ENCODE data around the gene OGG1.

The OGG1 gene

DNA sequence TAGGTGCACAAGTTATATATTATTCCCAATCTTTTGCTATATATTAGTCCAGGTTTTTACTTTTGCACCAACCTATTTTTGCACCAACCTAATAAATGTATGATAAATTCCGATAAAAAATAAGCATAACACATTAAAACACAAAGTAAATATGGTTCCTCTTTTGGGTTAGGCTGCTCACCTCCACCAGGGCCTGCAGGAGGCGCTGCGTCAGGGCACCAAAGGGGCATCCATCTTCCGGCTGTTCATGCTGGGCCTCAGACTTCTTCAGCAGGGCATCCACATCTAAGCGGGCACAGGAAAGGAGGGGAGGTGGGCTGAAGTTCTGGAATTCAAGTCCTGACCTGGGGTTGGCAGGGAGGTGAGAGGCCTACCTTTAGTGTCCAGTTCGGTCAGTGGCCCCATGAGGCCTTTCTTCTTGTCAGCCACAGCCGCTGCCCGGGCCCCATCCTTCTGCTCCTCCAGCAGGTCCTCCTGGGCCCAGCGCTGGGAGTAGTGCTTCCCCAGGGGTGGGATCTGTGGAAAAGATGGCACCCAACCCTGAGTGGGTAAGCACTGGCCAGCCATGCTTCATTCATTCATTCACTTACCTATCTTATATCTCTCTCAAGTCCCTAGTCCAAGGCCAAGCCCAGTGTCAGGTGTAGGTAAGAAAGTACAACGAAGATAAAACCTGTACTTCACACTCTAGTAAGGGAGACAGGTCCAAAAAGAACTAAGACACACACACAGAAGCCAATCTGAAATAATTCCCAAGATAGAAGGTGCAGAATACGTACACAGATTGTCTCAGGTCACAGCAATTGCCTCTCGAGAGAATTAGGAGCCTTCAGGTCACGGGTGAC lies 37.3 kb downstream of the OGG1 start:
- peak in 1 of 2 donors; percentile 30 for DNase-seq

DNA sequence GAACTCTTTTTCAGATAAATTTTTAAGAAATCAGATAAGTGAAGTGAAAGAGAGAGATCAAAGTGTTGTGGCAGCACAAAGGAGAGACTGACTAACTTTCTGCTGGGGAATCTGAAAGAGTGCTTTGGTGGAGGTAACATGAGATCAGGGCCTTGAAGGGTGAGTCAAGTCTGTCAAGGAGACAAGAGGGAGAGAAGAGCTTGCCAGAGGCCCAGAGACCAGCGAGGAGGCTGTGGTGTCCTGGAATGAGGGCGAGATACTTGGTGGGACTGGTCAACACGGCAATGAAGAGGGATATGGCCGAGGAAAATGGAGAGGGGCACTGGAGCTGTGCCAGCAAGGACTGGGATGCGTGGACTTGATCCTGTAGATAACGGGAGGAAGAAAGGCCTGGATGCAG lies 38.0 kb downstream of the OGG1 start:
- DNase-seq = no peak

DNA sequence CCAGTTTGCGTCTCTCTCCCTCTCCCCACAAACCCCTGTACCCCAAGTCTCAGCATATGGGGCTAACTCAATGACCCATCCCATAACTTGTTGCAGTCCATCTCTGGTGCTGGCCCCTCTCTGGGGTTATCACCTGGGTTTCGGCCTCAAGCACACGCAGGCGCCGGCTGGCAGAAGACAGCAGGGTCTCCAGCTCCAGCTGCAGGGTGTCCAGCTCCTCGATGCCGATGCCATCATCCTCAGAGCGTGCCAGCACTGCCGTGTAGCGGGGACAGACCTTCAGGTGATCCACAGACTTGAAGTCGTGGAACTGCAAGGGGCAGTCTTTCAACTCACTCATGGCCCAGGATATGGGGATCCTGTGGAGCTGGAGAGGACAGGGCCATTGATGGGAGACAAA lies 41.4 kb downstream of the OGG1 start:
- no peak for DNase-seq

DNA sequence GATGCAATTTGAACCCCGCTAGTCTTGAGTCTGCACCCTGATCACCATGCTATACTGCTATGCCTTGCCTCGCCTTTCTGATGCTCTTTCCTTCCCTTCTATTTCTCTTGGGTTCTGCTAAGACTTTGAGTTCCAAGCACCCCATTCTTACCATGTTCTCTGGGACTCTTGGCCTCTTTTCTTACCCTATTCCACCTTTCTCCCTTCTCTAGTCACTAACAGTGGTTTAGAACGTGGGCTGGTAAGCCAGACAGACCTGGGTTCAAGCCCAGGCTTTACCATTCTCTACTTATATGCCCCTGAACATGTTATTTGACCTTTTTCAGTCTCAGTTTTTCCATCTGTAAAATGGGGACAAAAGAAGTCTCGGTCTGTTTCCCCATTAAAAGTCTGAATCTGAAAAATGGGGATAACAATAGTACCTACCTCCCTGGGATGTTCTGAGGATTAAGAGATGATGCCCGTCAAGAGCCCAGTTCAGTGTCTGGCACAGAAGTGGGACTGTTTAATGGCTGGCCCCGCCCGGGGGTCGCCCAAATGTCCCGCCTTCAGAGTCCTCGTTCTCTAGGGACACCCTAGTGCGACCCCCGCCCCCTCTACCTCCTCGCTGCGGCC lies 42.1 kb downstream of the OGG1 start:
- no peak for DNase-seq

DNA sequence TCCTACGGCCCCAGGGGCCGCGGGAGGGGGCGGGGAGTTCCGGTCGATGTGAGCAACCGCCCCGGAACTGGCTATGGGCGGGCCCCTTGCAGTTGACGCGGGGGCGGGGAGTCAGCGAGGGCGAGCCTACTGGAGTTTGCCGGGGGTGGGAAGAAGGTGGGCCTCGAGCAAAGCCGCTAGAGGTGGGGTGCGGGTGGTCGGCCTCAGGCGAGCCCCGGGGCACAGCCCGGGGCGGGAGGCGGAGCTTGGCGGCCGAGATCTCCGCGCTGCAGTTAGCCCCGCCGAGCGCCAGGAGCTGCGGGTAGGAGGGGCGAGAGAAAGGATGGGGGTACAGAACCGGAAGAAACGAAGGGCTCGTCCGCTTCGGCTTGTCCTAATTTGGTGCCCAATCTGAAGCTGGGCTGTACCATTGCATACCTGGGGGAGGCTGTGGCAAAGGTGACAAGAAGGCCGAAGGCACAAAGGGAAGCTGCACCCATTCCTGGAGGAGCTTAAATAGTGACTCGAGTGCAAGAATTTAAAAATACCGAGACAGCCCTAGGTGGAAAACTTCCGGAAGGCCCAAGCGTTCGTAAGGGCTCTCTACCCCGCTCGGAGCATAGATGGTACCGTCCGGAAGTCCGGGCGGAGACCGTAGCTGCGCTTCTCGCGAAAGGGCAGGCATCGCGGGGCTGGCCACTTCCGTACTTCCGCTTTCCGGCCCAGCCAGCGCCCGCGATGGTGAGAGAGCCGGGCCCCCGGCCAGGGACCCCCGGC lies 42.8 kb downstream of the OGG1 start, which contains the start of the genes ARPC4 and TADA3:
ARPC4 (plus strand) TSS at position 678 of the 756 bp plus-strand sequence; CDS start at position 718, 40 bp downstream.
TADA3 (minus strand) TSS at position 69 of the 756 bp plus-strand sequence. CDS start 1,007 bp downstream, outside the sequence.
- peak; percentile 89 to 90 for DNase-seq

DNA sequence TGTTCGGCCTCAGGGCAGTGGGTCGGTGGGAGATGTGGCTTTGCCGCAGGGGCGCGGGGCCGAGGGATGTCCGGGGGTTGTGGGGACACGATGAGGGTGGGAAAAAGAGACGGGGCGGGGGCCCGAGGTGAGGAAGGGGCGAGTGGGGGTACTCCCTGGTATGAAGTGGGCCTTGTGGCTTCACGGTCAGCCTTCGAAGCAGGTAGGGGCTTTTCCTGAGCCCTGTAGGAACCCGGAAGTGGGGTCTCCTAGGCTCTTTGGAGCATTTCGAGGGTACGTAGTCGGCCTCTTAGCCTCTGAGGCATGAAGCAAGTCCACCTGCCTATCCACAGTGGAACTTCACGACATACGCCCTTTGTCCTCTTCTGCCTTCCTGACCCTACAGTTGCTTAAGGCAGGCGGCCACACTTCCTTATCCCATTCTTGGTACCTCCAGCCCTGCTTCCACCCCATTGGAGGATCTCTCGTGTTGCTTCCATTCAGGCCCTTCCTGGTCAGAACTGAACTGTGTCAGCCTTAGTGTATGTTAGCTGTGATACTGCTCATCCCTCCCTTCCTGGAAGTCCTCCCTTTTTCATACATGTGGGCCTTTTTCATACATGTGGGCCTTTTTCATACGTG lies 43.5 kb downstream of the OGG1 start:
- peak; percentile 64 to 69 for DNase-seq

DNA sequence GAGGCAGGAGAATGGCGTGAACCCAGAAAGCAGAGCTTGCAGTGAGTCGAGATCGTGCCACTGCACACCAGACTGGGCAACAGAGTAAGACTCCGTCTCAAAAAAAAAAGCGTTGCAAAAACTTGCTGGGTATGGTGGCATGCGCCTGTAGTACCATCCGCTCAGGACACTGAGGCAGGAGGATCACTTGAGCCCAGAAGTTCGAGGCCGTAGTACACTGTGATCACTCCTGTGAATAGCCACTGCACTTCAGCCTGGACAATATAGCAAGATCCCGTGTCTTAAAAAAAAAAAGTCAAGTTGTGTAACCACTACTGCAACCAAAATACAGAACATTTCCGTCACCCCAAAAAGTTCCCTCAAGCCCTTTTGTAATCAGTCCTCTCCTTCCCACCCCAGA lies 44.6 kb downstream of the OGG1 start:
- peak in 1 of 2 donors; percentile 40 for DNase-seq

DNA sequence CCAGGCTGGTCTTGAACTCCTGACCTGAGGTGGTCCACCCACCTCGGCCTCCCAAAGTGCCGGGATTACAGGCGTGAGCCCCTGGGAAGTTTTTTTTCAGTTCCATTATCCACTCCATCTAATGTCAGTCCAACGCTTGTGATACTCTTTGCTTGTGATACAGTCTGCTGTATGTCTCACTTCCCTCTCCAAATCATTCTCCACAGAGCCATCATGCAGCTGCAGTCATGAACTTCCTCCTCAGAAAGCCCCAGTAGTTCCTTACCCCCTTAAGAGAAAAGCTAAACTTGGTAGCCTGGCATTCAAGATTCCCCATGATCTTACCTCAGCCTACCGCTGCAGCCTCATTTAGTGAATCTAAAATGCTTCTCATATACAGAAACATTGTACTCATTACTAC lies 45.5 kb downstream of the OGG1 start:
- peak; percentile 70 to 84 for DNase-seq

DNA sequence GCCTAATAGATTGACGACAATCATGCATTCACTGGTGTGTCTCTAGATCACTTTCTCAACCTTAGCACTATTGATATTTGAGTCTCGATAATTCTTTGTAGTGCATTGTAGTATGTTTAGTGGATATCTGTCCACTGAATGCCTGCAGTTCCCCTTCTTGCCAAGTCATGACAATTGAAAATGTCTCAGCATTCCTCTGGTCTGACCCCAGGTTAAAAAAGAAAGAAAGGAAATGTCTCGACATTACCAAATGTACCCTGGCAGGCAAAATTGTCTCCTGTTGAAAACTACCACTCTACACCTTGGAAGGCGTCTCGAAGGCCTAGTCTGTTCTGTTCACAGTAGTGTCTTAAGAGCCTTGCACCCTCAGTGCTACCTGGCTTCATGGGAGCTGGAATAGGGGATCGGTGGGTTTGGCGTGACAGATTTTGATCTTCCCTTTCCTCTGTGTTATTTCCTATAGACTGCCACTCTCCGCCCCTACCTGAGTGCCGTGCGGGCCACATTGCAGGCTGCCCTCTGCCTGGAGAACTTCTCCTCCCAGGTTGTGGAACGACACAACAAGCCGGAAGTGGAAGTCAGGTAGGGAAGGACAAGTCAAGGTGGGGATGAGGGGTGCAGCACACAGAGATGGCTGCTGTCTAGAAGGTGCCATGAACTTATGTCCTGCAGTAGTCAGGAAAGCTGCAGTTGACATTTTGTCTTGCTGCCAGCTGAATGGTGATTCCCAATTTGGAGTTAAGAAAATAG lies 47.6 kb downstream of the OGG1 start:
- DNase-seq = no peak

DNA sequence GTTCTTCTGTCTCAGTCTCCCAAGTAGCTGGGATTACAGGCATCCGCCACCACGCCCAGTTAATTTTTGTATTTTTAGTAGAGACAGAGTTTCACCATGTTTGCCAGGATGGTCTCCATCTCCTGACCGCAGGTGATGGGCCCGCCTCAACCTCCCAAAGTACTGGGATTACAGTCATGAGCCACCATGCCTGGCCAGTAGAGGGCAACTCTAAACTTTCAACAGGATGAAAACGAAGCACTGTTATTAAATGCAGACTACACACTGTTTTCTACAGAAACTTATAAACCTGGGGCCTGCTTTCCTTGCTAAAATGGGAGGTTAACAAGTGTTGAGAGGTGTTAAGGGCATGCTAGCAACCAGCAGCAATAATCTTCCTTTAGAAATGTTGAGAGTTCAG lies 50.8 kb downstream of the OGG1 start:
- no peak for DNase-seq

DNA sequence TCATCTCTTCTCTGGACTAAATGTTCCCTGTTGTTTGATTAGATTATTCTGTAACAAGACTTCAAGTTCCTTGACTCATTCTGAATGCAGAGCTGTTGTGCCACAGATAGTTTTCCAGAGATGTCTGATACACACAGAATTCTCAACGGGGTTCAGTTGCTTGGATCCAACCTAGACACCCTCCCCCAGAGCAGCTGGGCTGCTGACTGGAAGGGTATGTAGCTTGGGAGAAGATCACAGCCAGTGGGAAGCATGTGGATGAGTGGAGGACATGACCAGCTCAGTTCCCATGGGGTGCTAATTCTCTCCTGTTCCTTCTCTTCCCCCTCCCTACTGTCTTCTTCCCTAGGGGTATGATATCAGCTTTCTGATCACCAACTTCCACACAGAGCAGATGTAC lies 53.7 kb downstream of the OGG1 start:
- DNase-seq = no peak

DNA sequence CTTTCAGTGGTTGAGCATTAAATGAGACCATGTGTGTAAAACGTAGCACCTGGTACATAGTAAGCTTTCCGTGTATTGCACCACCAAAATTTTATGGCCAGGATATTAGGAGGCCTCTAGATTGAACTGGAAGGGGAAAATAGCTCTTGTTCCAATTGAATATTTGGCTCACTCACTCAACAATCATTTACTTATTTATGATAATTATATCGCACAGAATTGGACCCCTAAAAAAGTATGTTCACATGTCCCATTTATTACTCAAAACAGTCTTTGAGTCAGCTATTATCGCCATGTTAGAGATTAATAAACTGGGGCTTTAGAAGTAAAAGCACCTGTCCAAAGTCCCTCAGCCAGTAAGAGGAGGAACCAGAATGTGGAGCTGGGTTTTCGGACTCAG lies 55.2 kb downstream of the OGG1 start:
- no peak for DNase-seq

DNA sequence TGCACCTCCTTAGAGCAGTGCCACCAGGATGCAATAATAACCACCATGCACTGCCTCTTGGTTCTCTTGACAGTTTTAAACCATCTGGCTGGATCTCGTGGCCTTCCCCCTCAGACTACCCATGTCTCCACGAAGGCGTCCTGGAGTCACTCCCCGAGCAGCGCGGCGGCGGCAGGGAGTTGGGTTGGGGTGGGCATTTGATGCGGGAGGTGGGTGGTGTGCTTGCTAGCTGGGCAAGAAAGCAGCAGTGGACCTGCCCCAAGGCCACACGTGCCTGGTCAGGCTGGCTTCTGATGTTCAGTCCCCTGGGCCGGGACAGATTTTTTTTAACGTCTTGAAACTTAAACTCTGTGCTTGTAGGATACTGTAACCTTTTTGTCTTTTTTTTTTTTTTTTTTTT lies 56.4 kb downstream of the OGG1 start:
- no peak for DNase-seq
